GM13976 (cell line): ENCODE results near the gene AIPL1.

Source experiments
- DNase-seq: peaks from one replicate; pipeline ENCODE4 v3.0.0; 2012; ENCODE audit warnings: low spot score
- CTCF ChIP-seq: IDR thresholded peaks from 2 replicates; pipeline ENCODE4 v1.5.1; 2012; ENCODE audit warnings: borderline replicate concordance, mild to moderate bottlenecking; ENCODE audit not compliant: insufficient read depth; ENCODE audit errors: extremely low read depth, missing control alignments, control extremely low read depth
- in situ Hi-C: fragments of 300-500 bp; cut with MboI; formaldehyde crosslinking; loops from one replicate; pipeline ENCODE4 v1.12.0; 2022; ENCODE audit warnings: low sequenced_read_pairs, mixed read lengths, inconsistent platforms; ENCODE audit not compliant: unreplicated experiment

Gene AIPL1

DNA sequence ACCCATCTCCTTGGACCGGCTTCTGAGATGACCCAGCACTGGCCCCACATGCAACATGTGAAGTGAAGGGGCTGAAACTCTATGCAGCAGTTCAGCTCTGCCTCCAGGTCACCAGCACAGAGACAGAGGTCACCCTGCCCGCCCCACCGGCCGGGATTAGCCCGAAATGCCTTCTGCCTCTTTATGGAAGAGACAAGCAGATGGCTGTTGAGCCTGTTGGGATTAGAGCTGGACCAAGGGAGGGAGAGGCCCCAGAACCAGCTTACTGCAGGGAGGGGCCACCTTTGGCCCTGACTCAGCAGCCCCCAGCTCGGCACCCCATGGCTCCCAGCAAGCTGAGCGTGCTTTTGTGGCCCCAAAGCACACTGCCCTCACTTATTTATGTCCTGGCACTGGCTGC, 5.7 kb downstream of the AIPL1 start:
- TF ChIP-seq CTCF, result no peak
- DNase-seq, result no peak
- in situ Hi-C loops, result loop anchor here (10.0 kb wide), 1 partner anchor 834 kb away; no protein-coding TSS in a partner anchor

GRCh38 chr17:6428207-6428965, 6.5 kb downstream of the AIPL1 start:
- no peak for TF ChIP-seq CTCF
- in situ Hi-C loops, result loop anchor here (10.0 kb wide), 1 partner anchor 834 kb away; no protein-coding TSS in a partner anchor
- no peak for DNase-seq

GRCh38 chr17:6427279-6427781, 7.6 kb downstream of the AIPL1 start:
- peak; percentile 51 for DNase-seq
- in situ Hi-C loops, result loop anchor here (10.0 kb wide), 1 partner anchor 833 kb away; no protein-coding TSS in a partner anchor
- TF ChIP-seq CTCF, result peak; percentile 10

DNA sequence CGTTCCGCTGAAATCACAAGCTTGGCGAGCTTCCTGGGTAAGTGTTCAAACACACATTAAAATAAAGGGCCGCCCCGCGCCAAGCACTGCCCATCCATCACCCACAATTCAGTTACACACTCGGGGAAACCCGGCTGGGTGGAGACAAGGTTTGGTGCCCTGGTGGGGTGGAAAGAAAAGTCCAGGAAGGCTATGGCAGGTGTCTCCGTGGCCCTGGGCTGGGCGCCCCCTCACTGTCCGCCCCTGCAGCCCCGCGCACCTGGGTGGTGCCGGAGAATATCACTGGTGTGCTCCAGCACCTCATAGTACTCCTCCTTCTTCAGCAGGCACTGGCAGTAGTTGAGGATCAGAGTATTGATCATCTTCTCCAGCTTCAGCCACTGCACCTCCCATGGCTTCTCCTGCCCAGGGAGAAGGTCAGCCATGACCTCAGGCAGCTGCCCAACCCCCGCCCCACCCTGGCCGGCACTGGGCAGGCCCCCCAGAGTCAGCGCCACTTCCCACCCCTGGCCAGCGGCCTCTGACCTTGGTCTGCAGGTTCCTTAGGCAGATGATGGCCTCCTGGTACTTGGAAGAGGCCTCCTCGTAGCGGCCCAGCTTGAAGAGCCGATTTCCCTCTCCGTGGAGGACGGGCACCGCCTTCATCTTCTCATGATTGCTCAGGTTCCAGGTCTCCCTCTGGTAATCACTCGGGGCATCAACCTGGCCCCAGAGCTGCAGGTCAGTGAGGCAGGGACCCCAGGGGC, 8.4 kb downstream of the AIPL1 start:
- in situ Hi-C loops, result loop anchor here (10.0 kb wide), 1 partner anchor 832 kb away; no protein-coding TSS in a partner anchor
- no peak for TF ChIP-seq CTCF
- peak; percentile 28 for DNase-seq

DNA sequence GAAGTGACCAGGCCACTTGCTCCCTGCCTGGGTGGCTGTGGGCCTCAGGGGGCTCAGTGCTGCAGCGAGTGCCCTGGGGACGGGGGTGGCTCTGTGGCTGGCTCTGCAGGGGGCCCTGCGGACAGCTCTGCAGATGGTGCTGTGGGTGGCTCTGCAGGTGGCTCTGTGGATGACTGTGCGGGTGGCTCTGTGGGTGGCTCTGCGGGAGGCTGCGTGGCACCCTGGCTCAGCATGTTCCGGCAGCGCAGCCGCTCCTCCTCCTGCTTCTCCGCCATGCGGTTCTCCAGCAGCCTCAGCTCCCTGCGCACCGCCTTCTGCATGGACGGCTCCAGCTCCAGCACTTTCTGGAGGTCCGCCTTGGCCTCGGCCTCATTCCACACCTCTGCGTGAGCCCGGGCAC, 9.5 kb downstream of the AIPL1 start:
- no peak for DNase-seq
- in situ Hi-C loops, result loop anchor here (10.0 kb wide), 1 partner anchor 831 kb away; no protein-coding TSS in a partner anchor
- no peak for TF ChIP-seq CTCF

- no peak for DNase-seq
- no peak for TF ChIP-seq CTCF
- in situ Hi-C loops, result loop anchor here (10.0 to 25.0 kb wide), 2 partner anchors 712 to 829 kb away; no protein-coding TSS in a partner anchor
Measured at GRCh38 chr17:6423931-6424330, 11.0 kb downstream of the AIPL1 start.
